K562 (cell line): ENCODE data around the gene TMPRSS6. TPM values are rescaled to one million over a fixed set of nuclear protein-coding genes. Genes with fewer than 3 reads are reported as not detected.
A peak's percentile ranks its signal among the peaks of the same experiment; 100 is the strongest.

Source experiments
- ARID4B ChIP-seq: sonication (generic); formaldehyde crosslinking; IDR thresholded peaks from 2 replicates; pipeline ENCODE4 v1.8.0; 2022; ENCODE audit warnings: mild to moderate bottlenecking, missing genetic modification reagents
- ARNT ChIP-seq, 2 experiments: fragments of 450-650 bp; IDR thresholded peaks; 2 replicates each; pipeline ENCODE4 v1.6.1; 2016; ENCODE audit warnings: mild to moderate bottlenecking in 1 of 2
- CHCHD3 ChIP-seq: fragments of 250-450 bp; sonication (Bioruptor Pico); IDR thresholded peaks from 2 replicates; pipeline ENCODE4 v2.1.2; 2022; ENCODE audit warnings: mild to moderate bottlenecking
- DMBX1 ChIP-seq: fragments of 250-450 bp; sonication (Bioruptor Pico); IDR thresholded peaks from 2 replicates; pipeline ENCODE4 v1.8.0; 2022; ENCODE audit warnings: inconsistent platforms, mild to moderate bottlenecking, moderate library complexity, borderline replicate concordance
- HDGF ChIP-seq: fragments of 450-650 bp; IDR thresholded peaks from 2 replicates; pipeline ENCODE4 v1.6.1; 2016
- HNRNPUL1 ChIP-seq: fragments of 200-400 bp; formaldehyde crosslinking; IDR thresholded peaks from 2 replicates; pipeline ENCODE4 v1.6.1; 2017; ENCODE audit warnings: low read length
- RBM15 ChIP-seq: fragments of 200-400 bp; formaldehyde crosslinking; IDR thresholded peaks from 2 replicates; pipeline ENCODE4 v1.6.1; 2018; ENCODE audit warnings: mild to moderate bottlenecking, low read length, moderate library complexity; ENCODE audit not compliant: insufficient read depth
- RBM25 ChIP-seq: fragments of 200-400 bp; formaldehyde crosslinking; IDR thresholded peaks from 2 replicates; pipeline ENCODE4 v1.6.1; 2018; ENCODE audit warnings: low read length, low read depth, moderate library complexity; ENCODE audit not compliant: severe bottlenecking
- STAT5A ChIP-seq: IDR thresholded peaks from 2 replicates; pipeline ENCODE4 v1.6.1; 2012; ENCODE audit warnings: low read length, inconsistent platforms, borderline replicate concordance
- TCF7L2 ChIP-seq: fragments of 150-350 bp; IDR thresholded peaks from 2 replicates; pipeline ENCODE4 v1.6.1; 2016; ENCODE audit warnings: low read depth, mild to moderate bottlenecking, low read length, moderate library complexity
- UBTF ChIP-seq, 2 experiments: IDR thresholded peaks; 2 replicates each; pipeline ENCODE4 v1.6.1; 2012; ENCODE audit warnings: improper control_type of control experiment in 2 of 2, low read depth in 2 of 2, low read length in 2 of 2, borderline replicate concordance in 1 of 2
- ZZZ3 ChIP-seq: fragments of 450-650 bp; IDR thresholded peaks from 2 replicates; pipeline ENCODE4 v1.6.1; 2016; ENCODE audit warnings: antibody characterized with exemption, mild to moderate bottlenecking, moderate library complexity
- polyA plus RNA-seq, 8 experiments: library from polyadenylated mRNA; depleted of rRNA in 4 of 8; stranded (reverse) in 5 of 8; unstranded in 3 of 8; fragments of >200 nt; fragmentation: Nextera tagmentation in 2 of 8; fragmentation: Illumina TruSeq in 1 of 8; extraction: Ambion mirVana in 2 of 8; extraction: Trizol in 1 of 8; gene quantifications; 2 replicates each; pipeline versions ENCODE4 v1.2.1 to v1.2.3, GENCODE V29; 2011 to 2014; ENCODE audit warnings: inconsistent platforms in 1 of 8, missing spikeins in 1 of 8
- total RNA-seq, 7 experiments: library from RNA; depleted of rRNA in 6 of 7; stranded (reverse); fragments of >200 nt in 6 of 7; fragmentation: Illumina TruSeq in 2 of 7; extraction: Trizol in 2 of 7; gene quantifications; 2 replicates each; pipeline versions ENCODE4 v1.2.1 to v1.2.3, GENCODE V29; 2011 to 2021; ENCODE audit warnings: low replicate concordance in 1 of 7

Gene TMPRSS6
- total and polyA plus RNA-seq, 9 of the 15 experiments (the other 6 are each of a cell fraction or from before 2014, with no cell fraction given) = 0.03 TPM; not detected in 8

GRCh38 chr22:37019309-37020191, 90.0 kb downstream of the TMPRSS6 start, which contains the start of the genes MPST and TST (continued):
- TF ChIP-seq UBTF (IDR thresholded peaks at IDR 0.05; ENCODE audit: borderline replicate concordance in 1 of 2, low read depth in 2 of 2, low read length in 2 of 2) (peak; percentile 67 to 77; a peak in 2 of 4 replicates), ZZZ3 (no peak), HNRNPUL1 (no peak), ARNT (IDR thresholded peaks at IDR 0.05) (no peak), CHCHD3 (CRISPR knock-in tag) (no peak), DMBX1 (CRISPR knock-in tag) (no peak), HDGF (no peak), RBM15 (no peak), ARID4B (0 out of 2 replicates have a peak, but pooled peaks have one; percentile 26), RBM25 (no peak), TCF7L2 (peak; percentile 81), STAT5A (no peak)
